HEK293 (cell line): ENCODE results near the gene DENND6B.

Experiments
- EGR2 ChIP-seq: fragments of 450-650 bp; formaldehyde crosslinking; IDR thresholded peaks from 2 replicates; pipeline ENCODE4 v1.5.1; 2016; ENCODE audit warnings: low read depth, missing biosample characterization, missing genetic modification characterization
- GLIS1 ChIP-seq: fragments of 450-650 bp; formaldehyde crosslinking; IDR thresholded peaks from 2 replicates; pipeline ENCODE4 v1.5.1; 2016; ENCODE audit warnings: missing biosample characterization, missing genetic modification characterization
- KLF7 ChIP-seq: fragments of 450-650 bp; formaldehyde crosslinking; IDR thresholded peaks from 2 replicates; pipeline ENCODE4 v1.5.1; 2016; ENCODE audit warnings: missing biosample characterization, missing genetic modification characterization, borderline replicate concordance
- RBAK ChIP-seq: fragments of 450-650 bp; formaldehyde crosslinking; IDR thresholded peaks from 2 replicates; pipeline ENCODE4 v1.5.1; 2016; ENCODE audit warnings: missing biosample characterization, missing genetic modification characterization
- ZNF214 ChIP-seq: fragments of 450-650 bp; formaldehyde crosslinking; IDR thresholded peaks from 2 replicates; pipeline ENCODE4 v1.5.1; 2017; ENCODE audit warnings: missing biosample characterization, mild to moderate bottlenecking, missing genetic modification characterization, borderline replicate concordance
- ZNF221 ChIP-seq: fragments of 450-650 bp; formaldehyde crosslinking; IDR thresholded peaks from 2 replicates; pipeline ENCODE4 v1.5.1; 2017; ENCODE audit warnings: missing biosample characterization, missing genetic modification characterization, borderline replicate concordance
- ZNF416 ChIP-seq: fragments of 450-650 bp; formaldehyde crosslinking; IDR thresholded peaks from 2 replicates; pipeline ENCODE4 v1.5.1; 2016; ENCODE audit warnings: missing biosample characterization, missing genetic modification characterization
- ZNF600 ChIP-seq: fragments of 450-650 bp; formaldehyde crosslinking; IDR thresholded peaks from 2 replicates; pipeline ENCODE4 v1.5.1; 2016; ENCODE audit warnings: missing biosample characterization, missing genetic modification characterization
- ZNF791 ChIP-seq: fragments of 450-650 bp; formaldehyde crosslinking; IDR thresholded peaks from 2 replicates; pipeline ENCODE4 v1.5.1; 2016; ENCODE audit warnings: missing biosample characterization, missing genetic modification characterization
- ZNF792 ChIP-seq: fragments of 450-650 bp; formaldehyde crosslinking; IDR thresholded peaks from 2 replicates; pipeline ENCODE4 v1.5.1; 2016; ENCODE audit warnings: missing biosample characterization, missing genetic modification characterization
- TF ChIP-seq, protein P1 (sequence below): fragments of 450-650 bp; formaldehyde crosslinking; IDR thresholded peaks from 2 replicates; pipeline ENCODE4 v1.5.1; 2016; ENCODE audit warnings: missing biosample characterization, missing genetic modification characterization
- TF ChIP-seq, protein P2 (sequence below): fragments of 450-650 bp; formaldehyde crosslinking; IDR thresholded peaks from 2 replicates; pipeline ENCODE4 v1.5.1; 2016; ENCODE audit warnings: missing biosample characterization, missing genetic modification characterization
- TF ChIP-seq, protein P3 (sequence below): fragments of 450-650 bp; formaldehyde crosslinking; conservative IDR thresholded peaks from 2 replicates; pipeline ENCODE4 v1.5.1; 2016; ENCODE audit warnings: low read depth, missing biosample characterization, missing genetic modification characterization
- TF ChIP-seq, protein P4 (sequence below): fragments of 450-650 bp; formaldehyde crosslinking; IDR thresholded peaks from 2 replicates; pipeline ENCODE4 v1.5.1; 2017; ENCODE audit warnings: missing biosample characterization, mild to moderate bottlenecking, missing genetic modification characterization, moderate library complexity

DENND6B gene

DNA sequence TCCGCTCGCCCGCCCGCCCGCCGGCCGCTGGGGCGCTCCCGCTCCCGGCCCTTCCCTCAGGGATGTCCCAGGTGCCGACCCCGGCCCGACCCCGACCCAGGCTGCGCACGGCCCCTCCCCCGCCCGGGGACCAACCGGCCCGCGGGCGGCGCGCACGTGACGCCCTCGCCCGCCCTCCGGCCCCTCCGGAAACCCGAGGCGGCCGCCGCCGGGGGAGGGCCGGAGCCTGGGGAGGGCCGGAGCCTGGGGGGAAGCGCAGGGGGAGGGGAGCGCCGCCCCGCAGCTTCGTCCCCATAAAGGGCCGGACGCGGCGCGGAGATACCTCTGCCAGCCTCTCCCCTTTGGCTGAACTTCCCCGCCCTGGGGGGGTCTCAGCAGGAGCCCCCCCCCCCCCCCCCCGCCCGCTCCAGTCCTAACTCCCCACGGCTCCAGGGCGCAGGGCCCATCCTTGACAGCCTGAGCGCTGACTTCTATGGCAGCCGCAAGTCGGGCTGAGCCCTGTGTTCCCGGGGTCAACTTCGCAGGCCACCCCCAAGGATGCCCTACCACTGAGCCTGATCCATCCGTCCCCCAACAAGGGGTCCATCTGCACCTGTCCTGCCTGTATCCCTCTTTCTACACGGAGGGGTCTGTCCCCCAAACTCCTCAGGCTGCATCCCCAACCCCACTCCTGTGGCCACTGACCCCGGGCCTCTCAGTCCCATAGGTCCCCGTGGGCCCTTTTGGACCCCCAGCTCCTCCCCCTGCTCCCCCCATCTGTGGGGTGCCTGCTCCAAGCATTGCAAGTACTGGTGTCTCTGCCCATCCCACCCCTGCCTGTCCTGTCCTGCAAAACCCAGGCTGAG is 65.0 kb downstream of the DENND6B start, which contains the start of gene MAPK12 (continued):
- TF ChIP-seq, protein P1, sequence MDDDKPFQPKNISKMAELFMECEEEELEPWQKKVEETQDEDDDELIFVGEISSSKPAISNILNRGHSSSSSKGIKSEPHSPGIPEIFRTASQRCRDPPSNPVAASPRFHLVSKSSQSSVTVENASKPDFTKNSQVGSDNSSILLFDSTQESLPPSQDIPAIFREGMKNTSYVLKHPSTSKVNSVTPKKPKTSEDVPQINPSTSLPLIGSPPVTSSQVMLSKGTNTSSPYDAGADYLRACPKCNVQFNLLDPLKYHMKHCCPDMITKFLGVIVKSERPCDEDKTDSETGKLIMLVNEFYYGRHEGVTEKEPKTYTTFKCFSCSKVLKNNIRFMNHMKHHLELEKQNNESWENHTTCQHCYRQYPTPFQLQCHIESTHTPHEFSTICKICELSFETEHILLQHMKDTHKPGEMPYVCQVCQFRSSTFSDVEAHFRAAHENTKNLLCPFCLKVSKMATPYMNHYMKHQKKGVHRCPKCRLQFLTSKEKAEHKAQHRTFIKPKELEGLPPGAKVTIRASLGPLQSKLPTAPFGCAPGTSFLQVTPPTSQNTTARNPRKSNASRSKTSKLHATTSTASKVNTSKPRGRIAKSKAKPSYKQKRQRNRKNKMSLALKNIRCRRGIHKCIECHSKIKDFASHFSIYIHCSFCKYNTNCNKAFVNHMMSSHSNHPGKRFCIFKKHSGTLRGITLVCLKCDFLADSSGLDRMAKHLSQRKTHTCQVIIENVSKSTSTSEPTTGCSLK (tag by site-specific recombination), result no peak
- no peak for TF ChIP-seq ZNF221 (tag by site-specific recombination)
- TF ChIP-seq ZNF792, result no peak
- no peak for TF ChIP-seq ZNF416 (tag by site-specific recombination)
- TF ChIP-seq ZNF791 (tag by site-specific recombination), result no peak
- TF ChIP-seq, protein P2, sequence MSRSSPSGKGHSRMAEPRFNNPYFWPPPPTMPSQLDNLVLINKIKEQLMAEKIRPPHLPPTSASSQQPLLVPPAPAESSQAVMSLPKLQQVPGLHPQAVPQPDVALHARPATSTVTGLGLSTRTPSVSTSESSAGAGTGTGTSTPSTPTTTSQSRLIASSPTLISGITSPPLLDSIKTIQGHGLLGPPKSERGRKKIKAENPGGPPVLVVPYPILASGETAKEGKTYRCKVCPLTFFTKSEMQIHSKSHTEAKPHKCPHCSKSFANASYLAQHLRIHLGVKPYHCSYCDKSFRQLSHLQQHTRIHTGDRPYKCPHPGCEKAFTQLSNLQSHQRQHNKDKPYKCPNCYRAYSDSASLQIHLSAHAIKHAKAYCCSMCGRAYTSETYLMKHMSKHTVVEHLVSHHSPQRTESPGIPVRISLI, result no peak
- no peak for TF ChIP-seq KLF7 (tag by site-specific recombination)
- TF ChIP-seq, protein P3, sequence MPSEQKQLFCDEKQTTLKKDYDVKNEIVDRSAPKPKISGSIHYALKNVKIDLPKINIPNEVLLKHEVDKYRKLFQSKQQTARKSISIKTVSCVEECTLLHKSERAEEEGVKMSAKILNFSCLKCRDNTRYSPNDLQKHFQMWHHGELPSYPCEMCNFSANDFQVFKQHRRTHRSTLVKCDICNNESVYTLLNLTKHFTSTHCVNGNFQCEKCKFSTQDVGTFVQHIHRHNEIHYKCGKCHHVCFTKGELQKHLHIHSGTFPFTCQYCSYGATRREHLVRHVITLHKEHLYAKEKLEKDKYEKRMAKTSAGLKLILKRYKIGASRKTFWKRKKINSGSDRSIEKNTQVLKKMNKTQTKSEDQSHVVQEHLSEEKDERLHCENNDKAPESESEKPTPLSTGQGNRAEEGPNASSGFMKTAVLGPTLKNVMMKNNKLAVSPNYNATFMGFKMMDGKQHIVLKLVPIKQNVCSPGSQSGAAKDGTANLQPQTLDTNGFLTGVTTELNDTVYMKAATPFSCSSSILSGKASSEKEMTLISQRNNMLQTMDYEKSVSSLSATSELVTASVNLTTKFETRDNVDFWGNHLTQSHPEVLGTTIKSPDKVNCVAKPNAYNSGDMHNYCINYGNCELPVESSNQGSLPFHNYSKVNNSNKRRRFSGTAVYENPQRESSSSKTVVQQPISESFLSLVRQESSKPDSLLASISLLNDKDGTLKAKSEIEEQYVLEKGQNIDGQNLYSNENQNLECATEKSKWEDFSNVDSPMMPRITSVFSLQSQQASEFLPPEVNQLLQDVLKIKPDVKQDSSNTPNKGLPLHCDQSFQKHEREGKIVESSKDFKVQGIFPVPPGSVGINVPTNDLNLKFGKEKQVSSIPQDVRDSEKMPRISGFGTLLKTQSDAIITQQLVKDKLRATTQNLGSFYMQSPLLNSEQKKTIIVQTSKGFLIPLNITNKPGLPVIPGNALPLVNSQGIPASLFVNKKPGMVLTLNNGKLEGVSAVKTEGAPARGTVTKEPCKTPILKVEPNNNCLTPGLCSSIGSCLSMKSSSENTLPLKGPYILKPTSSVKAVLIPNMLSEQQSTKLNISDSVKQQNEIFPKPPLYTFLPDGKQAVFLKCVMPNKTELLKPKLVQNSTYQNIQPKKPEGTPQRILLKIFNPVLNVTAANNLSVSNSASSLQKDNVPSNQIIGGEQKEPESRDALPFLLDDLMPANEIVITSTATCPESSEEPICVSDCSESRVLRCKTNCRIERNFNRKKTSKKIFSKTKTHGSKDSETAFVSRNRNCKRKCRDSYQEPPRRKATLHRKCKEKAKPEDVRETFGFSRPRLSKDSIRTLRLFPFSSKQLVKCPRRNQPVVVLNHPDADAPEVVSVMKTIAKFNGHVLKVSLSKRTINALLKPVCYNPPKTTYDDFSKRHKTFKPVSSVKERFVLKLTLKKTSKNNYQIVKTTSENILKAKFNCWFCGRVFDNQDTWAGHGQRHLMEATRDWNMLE (tag by site-specific recombination), result no peak
- TF ChIP-seq, protein P4, sequence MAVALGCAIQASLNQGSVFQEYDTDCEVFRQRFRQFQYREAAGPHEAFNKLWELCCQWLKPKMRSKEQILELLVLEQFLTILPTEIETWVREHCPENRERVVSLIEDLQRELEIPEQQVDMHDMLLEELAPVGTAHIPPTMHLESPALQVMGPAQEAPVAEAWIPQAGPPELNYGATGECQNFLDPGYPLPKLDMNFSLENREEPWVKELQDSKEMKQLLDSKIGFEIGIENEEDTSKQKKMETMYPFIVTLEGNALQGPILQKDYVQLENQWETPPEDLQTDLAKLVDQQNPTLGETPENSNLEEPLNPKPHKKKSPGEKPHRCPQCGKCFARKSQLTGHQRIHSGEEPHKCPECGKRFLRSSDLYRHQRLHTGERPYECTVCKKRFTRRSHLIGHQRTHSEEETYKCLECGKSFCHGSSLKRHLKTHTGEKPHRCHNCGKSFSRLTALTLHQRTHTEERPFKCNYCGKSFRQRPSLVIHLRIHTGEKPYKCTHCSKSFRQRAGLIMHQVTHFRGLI (tag by site-specific recombination), result no peak
- TF ChIP-seq EGR2 (tag by site-specific recombination), result no peak
- no peak for TF ChIP-seq ZNF600 (tag by site-specific recombination)
- TF ChIP-seq GLIS1 (tag by site-specific recombination), result peak; percentile 71
- no peak for TF ChIP-seq RBAK (tag by site-specific recombination)
- no peak for TF ChIP-seq ZNF214 (tag by site-specific recombination)
- TF ChIP-seq, all 188 proteins: peak for 11
